Occipital lobe (tissue), 2 donors: ENCODE data around the gene FBN1. TPM values are rescaled to one million over a fixed set of nuclear protein-coding genes. Genes with fewer than 3 reads are reported as not detected.

ENCODE experiments used
- DNase-seq: peaks from one replicate; lab custom pipeline; 2025; lab: John Stamatoyannopoulos, UW
- total RNA-seq: library from RNA; depleted of rRNA; stranded (reverse); fragments of >200 nt; gene quantifications from one replicate; pipeline ENCODE4 v1.2.3, GENCODE V29; 2014

The FBN1 gene
- total RNA-seq: 27.9 TPM

DNA sequence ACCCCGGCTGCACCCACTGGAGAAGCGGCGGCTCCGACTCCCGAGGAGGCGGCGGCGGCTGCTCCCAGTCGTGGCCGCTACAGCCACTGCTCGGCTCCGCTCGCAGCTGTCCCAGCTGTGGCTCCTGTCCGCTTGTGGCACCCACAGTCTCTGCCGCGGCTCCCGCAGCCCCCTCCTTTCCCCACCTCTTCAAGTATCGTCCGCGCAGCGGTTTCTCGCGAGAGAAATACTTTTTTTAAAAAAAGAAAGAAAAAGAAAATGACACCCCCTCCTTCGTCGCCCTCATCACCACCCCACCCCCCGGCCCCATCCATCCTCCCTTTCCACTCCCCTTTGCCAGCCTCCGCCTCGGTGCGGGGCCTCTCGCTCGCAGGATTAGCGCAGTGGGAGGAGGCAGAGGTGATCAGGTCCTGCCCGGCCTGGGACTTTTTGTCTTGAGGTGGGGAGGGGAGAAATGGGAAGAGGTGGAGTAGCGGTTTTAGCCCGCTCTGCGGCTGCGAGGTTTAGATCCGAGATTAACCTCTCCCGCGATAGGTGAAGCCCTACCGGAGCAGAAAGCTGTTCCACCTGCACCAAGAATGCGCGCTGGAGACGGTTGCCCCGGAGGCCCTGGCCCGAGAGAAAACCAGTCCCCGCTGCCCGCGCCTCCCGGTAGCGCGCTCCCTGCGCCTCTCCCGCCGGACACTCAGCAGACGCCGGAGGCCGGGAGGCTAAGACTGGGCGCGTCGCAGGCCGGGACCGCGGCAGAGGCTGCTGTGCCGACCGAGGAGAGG lies at the start of gene FBN1:
Gene FBN1 (minus strand): TSS at position 152 of the 773 bp plus-strand sequence. CDS start 940 bp downstream, outside the sequence.
- peak; percentile 76 for DNase-seq

DNA sequence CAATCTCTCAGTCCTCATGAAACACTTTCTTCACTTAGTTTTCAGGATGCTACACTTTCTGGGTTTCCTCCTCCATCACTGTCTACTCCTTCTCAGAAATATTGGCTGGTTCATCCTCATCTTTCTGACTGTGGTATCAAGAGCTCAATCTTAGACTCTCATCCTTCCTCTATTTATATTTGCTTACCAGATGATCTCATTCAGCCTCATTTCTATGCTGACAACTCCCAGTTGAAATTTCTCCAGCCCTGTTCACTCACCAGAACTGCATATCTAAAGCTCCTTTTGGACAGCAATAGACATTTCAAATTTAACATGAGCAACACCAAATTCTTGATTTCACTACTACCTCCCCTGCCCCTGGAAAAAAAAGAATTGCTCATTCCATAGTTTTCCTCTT lies 48.0 kb upstream of the FBN1 start:
- DNase-seq: no peak

DNA sequence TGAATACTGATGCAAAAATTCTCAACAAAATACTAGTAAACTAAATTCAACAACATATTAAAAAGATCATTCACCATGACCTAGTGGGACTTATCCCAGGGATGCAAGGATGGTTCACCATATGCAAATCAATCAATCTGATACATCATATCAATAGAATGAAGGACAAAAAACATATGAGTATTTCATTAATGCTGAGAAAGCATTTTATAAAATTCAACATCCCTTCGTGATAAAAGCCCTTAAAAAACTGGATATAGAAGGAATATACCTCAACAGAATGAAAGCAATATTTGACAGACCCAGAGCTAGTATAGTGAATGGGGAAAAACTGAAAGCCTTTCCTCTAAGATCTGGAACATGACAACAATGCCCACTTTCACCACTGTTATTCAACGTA lies 43.0 kb upstream of the FBN1 start:
- DNase-seq: no peak

DNA sequence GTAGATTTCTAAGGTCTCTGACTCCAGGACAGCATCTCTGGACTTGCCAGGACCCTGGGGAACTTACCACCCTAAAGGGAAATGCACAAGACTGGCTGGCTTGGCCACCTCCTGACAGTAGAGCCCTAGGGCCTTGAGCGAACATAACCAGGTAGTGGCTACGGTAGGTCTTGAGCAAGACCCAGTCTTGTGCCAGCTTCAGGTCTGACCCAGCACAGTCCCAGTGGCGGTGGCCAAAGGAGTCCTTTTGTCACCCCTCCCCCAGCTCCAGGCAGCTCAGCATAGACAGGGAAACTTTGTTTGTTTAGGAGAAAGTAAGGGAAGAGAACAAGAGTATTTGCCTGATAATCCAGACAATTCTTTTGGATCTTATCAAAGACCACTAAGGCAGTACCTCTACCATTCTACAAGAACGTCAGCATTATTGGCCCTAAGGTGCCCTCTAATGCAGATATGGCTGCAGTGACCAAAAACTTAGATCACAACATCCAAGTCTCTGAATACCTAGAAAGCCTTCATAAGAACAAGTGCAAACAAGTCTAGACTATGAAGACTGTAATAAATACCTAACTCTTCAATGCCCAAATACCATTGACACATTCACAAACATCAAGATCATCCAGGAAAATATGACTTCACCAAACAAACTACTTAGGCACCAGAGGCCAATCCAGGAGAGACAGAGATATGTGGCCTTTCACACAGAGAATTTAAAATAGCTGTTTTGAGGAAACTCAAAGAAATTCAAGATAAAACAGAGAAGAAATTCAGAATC lies 38.7 kb upstream of the FBN1 start:
- DNase-seq: no peak

DNA sequence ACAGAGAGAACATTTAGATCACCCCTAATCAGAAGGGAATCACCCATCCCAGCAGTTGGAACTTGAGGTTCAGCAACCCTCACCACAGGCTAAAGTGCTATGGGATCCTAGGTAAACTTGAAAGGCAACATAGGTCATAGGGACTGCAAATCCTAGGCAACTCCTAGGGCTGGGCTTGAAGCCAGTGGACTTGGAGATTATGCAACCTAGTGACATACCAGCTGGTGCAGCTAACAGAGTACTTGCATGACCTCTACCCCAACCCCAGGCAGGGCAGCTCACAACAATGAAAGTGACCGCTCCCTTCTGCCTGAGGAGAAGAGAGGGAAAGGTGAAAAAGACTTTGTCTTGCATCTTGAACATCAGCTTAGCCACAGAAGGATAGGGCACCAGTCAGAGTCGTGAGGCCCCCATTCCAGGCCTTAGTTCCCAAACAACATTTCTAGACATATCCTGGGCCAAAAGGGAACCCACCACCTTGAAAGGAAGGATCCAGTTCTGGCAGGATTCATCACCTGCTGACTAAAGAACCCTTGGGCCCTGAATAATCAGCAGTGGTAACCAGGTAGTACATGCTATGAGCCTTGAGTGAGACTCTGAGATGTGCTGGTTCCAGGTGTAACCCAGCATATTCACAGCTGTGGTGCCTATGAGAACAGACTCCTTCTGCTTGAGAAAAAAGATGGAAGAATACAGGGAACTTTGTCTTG lies 37.6 kb upstream of the FBN1 start:
- no peak for DNase-seq

DNA sequence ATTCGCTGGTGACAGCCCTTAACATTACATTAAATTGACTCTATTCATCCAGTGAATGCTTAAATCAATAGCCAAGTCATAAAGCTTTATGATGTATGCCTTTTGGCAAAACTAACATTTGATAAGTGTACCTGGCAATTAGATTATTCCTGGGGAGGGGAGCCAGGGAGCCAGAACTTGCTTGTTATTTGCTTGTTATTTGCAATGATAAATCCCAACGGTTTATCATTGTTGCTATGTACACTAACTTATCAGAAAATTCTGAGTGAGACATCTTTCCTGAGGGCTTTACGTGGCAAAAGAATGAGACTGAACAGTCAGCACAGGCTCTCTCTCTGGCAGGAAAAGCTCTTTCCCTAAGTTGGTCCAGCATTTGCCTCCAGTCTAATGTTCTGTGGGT lies 35.8 kb upstream of the FBN1 start:
- DNase-seq: no peak

DNA sequence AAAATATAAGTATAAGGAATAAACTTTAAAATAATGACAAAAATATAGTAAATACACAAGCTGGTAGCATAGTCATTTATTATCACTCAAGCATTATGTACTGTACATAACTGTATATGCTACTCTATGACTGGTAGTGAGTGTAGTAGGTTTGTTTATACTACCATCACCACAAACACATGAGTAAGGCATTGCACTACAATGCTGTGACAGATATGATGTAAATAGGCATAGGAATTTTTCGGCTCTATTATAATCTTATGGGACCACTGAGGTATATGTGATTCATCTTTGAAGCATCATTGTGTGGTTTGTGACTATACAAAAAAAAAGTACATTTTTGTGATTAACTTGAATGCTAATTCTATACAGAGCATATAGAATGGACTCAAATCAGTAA lies 35.3 kb upstream of the FBN1 start:
- no peak for DNase-seq

DNA sequence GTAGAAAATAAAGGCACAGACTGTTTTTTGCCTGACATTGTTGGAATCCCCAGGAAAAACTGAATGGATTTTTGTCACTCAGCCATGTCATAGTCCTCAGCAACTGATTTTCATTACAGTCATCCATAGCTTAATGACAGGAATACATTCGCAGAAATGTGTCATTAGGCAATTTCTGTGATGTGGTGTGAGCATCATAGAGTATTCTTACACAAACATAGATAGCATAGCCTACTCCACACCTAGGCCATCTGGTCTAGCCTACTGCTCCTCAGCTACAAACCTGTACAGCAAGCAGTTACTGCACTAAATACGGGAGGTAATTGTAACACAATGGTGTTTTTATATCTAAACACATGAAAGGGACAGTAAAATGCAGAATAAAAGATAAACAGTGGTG lies 34.4 kb upstream of the FBN1 start:
- DNase-seq: no peak

DNA sequence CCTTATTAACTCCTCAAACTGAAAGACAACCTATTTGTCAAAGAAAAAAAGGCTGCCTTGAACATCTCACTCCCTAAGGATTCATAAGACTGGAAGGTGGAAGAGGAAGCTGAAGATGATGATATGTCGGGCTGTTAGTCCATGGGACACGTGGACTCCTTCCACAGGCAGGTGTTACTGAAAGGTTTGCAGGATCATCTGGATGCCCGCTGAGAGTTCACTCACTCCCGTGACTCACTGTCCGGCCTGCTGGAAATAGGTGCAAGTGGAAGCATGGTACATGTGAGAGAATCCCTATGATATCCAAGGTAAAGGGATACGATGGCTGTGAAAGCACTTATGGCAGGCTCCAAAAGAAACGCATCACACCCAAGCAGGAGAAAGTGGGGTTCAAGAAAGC lies 33.3 kb upstream of the FBN1 start:
- no peak for DNase-seq

DNA sequence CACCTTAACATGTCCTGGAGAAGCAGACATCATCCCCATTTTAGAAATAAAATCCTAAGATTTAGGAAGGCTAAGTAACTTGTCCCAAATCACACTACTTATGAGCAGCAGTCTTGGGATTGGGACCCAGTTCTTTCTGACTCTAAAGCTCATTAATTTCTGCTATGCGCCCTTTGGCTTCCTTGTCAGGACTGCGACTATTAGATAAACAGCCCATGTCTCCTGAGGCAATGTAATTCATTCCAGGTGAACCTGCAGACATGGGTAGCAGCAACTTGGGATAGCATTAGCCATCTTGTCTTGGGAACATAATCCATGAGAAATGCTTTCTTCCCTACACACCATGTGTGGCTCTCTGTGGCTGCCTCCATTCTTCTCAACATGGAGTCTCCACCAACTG lies 32.3 kb upstream of the FBN1 start:
- no peak for DNase-seq

DNA sequence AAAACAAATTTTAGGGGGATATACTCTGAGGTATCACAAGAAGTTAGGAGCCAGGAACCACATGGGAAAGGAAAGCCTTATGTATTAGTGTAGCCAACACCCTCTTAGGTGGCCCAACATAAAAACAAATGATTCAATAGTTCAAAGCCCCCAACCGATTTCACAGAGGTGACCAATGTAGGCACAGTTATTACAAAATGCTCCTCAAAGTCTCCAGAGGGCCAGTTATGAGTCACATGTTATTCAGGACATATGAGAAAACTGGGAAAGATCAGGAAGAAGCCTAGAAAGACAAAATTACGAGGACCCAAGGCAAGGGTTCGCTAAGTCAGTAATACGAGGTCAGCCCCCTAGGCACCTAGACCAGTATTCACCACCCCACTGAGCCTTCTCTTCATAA lies 29.9 kb upstream of the FBN1 start:
- DNase-seq: no peak

DNA sequence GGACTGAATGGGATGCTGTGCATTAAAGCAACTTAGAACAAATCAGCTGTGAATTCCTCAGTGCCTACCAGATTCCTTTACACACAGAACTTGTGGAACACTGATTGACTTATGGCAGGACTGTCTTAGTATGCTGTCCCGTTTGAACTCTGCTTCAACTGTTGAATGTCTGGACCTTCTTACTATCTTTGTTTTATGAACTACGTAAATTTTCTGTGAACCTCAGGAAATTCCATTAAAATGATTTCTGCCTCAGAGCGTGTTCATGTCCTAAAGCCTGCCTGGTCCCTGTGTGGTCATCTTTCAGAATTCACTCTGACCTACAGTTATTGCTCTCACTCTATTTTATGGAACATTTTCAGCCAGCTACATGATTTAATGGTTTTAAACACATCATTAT lies 29.4 kb upstream of the FBN1 start:
- no peak for DNase-seq

DNA sequence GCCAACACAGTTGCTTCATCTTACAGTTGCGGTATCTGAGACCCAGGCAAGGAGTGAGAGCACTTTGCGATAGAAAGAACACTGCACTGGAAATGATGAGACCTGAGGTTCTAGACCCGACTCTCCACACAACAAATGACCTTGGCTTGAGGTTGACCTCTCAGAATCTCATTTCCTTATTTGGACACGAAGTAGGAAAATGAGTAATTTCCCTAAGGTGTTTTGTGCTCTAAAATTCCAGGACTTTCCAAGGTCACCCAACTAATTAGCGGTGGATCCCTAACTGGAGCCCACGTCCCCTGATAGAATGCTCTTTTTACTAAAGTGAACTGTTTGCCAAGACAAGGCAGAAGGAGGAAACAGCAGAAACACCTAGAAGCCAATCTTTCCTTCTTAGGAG lies 26.7 kb upstream of the FBN1 start:
- no peak for DNase-seq

DNA sequence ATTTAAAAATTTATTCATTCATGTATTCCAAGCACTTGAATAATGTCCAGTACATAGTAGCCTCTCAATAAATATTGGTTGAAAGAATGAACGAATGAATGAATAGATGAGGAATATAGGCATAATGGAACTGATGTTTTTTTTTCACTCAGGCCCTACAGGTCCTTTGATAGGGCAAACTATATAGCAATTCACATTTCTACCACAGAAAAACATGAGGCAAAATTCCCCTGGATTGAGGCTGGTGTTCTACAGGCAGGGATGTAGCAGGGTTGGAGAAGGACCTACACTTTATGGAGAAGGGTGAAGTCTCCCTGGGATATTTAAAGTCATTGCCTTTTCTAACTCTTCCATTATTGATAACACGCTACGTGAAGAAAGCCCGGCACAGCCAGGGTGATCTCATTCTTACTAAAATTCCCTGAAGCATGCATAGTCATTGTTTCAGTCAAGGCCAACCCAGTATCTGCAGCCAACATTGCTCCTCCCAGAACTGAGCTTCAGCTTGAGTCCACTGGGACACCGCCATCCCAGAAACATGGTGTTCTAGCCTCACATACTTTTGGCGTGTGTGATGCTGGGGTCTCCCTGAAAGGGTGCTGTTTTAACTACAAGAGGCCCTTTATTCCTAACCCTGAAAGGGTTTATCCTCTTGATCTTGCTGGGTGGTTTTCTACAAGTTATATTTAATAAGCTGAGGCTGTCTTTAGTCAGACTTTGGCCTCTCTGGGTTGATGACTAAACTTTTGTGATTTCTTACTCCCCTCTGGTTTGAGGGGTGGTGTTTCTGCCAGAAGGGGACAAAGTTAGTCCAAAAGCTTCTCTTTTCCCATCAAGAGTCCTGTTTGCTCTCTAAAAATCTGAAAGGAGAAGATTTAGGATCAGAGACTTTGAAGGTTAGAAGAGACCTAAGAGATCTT lies 25.9 kb upstream of the FBN1 start:
- no peak for DNase-seq

DNA sequence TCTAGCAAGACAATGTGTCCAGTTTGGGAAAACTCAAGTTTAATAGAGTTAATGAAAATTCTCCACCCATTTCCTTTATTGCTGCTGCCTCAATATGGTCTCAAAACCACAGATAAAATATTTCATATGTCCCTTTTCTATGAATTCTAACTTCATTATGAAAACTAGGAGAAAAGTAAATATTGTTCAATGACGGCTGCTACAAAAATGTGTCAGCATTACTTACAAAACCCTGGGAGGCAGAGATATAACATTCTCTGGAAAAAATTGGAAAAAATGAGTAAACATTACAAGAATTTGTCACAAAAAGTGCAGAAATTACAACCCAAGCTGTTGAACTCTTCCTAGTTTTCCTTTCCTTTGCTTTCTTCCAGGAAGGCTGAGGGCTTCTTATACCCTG lies 22.2 kb upstream of the FBN1 start:
- no peak for DNase-seq

DNA sequence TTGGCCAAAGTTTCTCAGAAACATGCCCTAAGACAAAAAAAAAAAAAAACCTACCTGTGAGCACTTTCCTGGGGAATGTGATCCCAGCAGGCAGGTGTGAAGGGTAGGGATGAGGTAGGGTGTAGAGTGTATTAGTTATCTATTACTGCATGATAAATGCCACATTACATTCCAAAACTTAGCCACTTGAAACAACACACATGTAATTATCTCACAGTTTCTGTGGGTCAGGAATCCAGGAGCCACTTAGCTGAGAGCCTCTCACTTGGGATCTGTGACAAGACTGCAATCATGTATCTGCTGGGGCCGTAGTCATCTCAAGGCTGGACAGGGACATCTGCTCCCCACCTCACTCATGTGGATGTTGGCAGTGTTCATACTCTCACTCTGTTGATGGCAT lies 18.9 kb upstream of the FBN1 start:
- DNase-seq: no peak

DNA sequence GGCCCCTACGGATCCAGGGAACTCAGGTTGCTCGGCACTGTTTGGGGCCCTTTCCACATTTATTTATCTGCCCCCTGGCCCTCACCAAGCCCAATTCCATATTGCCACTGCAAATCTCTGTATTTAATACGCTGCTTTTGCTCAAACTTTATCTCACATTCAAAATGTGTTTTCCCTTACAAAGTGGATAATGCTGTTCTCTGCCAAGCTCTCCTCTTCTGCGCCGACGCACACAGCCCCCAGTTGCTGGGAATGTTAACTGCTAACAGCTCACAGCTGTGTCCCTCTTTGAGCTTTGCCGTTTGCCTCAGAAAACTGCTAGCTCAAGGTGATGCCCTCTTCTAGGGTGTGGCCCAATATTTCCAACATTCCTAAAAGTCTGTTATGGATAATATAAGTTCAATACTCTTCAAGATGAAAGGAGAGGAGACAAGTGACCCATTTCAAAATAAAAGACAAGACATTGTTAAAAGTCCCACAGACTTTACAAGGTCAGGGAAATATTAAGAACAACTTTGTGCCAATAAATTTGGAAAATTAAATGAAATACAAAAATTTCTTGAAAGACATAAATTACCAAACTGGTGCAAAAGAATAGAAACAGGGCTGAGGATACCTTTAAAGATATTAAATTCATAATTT lies 12.6 kb upstream of the FBN1 start:
- no peak for DNase-seq

DNA sequence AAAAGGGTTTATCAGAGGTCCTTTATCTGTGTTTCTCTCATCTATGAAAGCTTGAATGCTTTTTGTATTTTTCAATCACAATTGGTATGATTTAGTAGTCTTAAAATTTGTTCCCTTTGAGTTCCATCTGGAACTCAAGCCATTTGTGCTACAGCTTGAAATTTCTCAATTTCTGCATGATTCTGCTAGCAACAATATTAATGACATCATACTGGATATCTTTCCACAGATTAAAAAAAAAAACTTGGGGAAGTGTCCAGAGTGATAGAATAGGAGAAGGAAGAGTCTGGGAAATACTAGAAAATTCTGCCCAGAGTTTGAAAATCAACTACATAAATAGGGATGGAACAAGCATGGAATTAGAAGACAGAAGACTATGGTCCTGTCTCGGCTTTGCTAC lies 9.3 kb upstream of the FBN1 start:
- DNase-seq: no peak

DNA sequence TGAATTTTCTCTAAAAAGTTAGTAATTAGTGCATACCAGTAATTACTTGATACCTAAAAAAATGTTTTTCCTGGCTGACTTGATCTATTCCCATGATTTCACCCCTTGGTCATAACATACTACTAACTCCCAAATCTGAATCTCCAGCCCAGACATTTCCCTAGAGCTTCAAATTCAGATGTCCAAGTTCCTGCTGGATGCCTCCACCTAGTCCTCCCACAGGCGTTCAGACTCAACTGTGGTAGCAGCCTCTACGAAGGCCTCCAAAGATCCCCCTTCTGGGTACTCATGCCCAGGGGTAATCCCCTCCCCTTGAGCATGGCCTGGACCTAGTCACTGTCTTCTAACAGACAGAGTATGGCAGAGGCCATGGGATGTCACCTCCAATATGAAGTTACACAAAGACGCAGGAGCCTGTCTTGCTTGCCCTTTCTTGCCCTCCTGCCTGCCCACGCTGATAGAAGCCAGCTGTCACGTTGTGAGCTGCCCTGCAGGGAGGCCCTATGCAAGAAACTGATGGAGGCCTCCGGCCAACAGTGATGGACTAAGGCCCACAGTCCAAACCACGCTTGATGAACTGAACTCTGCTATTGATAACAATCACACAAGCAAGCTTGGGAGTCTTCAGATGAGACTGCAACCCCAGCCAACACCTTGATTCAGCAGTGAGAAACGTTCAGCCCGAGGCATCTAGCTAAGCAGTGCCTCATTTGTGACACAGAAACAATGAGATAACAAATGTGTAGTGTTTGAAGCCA lies 8.6 kb upstream of the FBN1 start:
- DNase-seq: no peak

DNA sequence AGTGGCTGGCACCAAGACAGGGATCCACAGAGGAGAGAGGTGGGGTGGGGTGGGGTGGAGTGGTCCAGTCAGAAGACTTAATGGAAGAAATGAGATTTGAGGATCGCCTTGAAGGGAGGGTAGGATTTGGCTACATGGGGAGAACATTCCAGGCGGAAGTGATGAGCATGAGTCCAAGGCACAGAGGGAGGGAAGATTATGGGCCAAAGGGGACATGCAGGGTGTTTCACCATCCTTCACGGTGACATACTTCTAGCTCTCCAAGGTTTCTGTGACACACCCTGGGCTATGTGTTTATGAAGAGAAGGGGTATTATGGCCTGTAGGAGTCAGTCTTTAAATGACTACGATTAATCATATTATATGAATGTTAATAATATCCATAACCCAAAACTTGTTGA lies 7.7 kb upstream of the FBN1 start:
- no peak for DNase-seq
